Small intestine (tissue), 7 donors: ENCODE measurements around the gene GRPEL2. TPM values are rescaled to one million over a fixed set of nuclear protein-coding genes. Genes with fewer than 3 reads are reported as not detected.

ENCODE experiments used
- DNase-seq, 2 donors: peaks; one replicate each; pipeline versions ENCODE4 v3.0.0 to v3.0.0-alpha.2; 2013
- FAIRE-seq: peaks from 2 replicates; lab custom pipeline; 2012; peaks lifted over from hg19 to GRCh38; lab: Jason Lieb, UNC
- H3K27ac ChIP-seq, 3 donors: one replicate each; pipeline ENCODE4 v1.5.1; 2013; ENCODE audit warnings: low read length in 2 of 3, mild to moderate bottlenecking in 2 of 3, control low read depth in 1 of 3, inconsistent platforms in 1 of 3, low read depth in 1 of 3, moderate library complexity in 1 of 3
- H3K27me3 ChIP-seq, 3 donors: one replicate each; pipeline ENCODE4 v1.6.1; 2013; ENCODE audit warnings: low read length in 3 of 3, inconsistent platforms in 1 of 3; ENCODE audit not compliant: control insufficient read depth in 3 of 3, insufficient read depth in 3 of 3
- H3K36me3 ChIP-seq, 3 donors: one replicate each; pipeline ENCODE4 v1.6.1; 2013; ENCODE audit warnings: low read length in 3 of 3, inconsistent platforms in 1 of 3, low read depth in 1 of 3, mild to moderate bottlenecking in 1 of 3, moderate library complexity in 1 of 3; ENCODE audit not compliant: control insufficient read depth in 3 of 3, insufficient read depth in 2 of 3
- H3K4me1 ChIP-seq, 3 donors: one replicate each; pipeline ENCODE4 v1.6.1; 2013; ENCODE audit warnings: low read length in 2 of 3, inconsistent platforms in 1 of 3, low read depth in 1 of 3, mild to moderate bottlenecking in 1 of 3, moderate library complexity in 1 of 3; ENCODE audit not compliant: control insufficient read depth in 3 of 3, insufficient read depth in 2 of 3
- H3K4me3 ChIP-seq, 3 donors: one replicate each; pipeline ENCODE4 v1.5.1; 2013; ENCODE audit warnings: low read length in 3 of 3, control low read depth in 1 of 3, inconsistent platforms in 1 of 3, low read depth in 1 of 3, mild to moderate bottlenecking in 1 of 3, moderate library complexity in 1 of 3
- H3K9me3 ChIP-seq, 2 donors: one replicate each; pipeline ENCODE4 v1.6.1; 2013; ENCODE audit warnings: low read depth in 1 of 2, low read length in 1 of 2; ENCODE audit not compliant: control insufficient read depth in 2 of 2, insufficient read depth in 1 of 2
- WGBS, 3 donors: extraction: QIAGEN DNeasy Blood & Tissue Kit; methylation state at CpG; one replicate each; pipeline ENCODE4 v1.1.7; 2013; 5-methylcytosine and 5-hydroxymethylcytosine counted together
- polyA plus RNA-seq, 4 donors: library from polyadenylated mRNA; stranded (reverse) in 3 of 4; unstranded in 1 of 4; fragments of 200-250 nt in 3 of 4; fragments of 120-200 nt in 1 of 4; gene quantifications; one replicate each; pipeline versions ENCODE4 v1.2.1 to v1.2.3, GENCODE V29; 2013
- donor health status: healthy with polysubstance abuse.
- donor health status: control.
- donor health status: control.
- donor health status: Bipolar disorder and iron deficiency.
- donor health status: healthy.

The GRPEL2 gene
- polyA plus RNA-seq, 4 donors = 2.9 to 16.3 (median 8.7) TPM

DNA sequence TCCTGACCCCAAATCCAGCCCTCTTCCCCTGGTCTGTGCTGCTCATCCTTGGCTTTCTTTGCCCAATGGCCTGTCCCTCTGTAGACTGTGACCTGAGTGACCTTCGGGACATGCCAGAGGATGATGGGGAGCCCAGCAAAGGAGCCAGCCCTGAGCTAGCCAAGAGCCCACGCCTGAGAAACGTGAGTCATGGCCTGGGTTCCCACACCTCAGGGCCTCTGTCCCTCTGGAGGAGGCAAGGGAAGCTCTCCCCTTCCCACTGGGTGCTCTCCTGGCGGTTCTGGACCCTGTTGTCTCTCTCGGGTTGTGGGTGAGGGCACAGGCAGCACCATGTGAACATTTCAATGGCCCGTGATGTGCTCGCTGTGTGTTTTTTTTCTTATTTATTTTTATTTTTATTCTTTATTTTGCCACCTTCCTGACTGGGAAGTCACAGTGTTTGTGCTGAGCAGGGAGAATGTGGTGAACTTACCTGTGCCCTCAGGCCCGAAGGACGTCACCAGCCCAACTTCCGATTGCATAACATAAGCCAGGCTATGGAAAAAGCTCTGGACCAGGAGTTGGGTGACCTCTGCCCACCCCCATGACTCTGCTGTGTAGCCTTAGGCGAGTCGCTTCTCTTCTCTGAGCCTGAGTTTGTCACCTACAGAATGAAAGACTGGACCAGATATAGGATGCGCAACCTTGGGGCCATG lies 44.1 kb upstream of the GRPEL2 start:
- no peak for FAIRE-seq
- 86 to 90% (median 90%) methylated on average over 13 of the region's 13 CpGs for WGBS, 3 donors

DNA sequence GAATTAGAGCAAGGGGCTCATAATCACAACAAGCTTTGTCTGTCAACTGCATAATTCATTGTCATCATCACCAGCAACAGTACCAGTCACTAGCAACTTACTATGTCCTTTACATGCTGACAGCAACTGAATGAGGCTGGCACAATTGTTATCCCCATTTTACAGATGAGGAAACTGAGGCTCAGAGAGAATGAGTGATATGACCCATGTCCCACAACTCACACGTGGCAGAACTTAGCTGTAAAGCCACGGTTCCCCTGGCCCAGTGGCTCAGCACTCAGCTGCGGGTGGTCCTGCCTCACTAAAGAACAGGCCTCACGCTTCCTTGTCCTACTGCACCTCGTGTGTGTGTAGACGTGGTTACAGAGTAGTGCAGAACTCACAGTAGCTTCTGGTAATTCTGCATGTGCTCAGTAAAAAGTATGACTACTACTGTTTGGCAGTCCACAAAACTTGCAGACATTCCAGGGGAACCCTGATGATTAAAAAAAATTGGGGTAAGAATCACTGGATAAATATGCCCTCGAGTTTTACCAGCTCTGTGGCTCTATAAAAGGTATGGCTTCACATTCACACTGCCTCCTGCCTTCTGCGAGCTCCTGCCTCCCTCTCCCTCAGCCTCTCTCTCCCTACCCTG lies 43.4 kb upstream of the GRPEL2 start:
- no peak overlapping the region for H3K4me3 ChIP-seq
- peaks cover 0 to 30% (median 0%) of the 10 kb centered on the region in 3 donors for H3K4me1 ChIP-seq
- no peak for FAIRE-seq
- no peaks in the 10 kb centered on the region for H3K9me3 ChIP-seq
- peaks cover 0 to 9% (median 0%) of the 10 kb centered on the region in 3 donors for H3K36me3 ChIP-seq
- no peaks in the 10 kb centered on the region for H3K27me3 ChIP-seq
- no peak for DNase-seq
- 70 to 79% (median 78%) methylated on average over 8 of the region's 8 CpGs for WGBS, 3 donors
- H3K27ac ChIP-seq = no peak overlapping the region

More for the DNA sequence above, 44.1 kb upstream of the GRPEL2 start:
- H3K9me3 ChIP-seq = no peaks in the 10 kb centered on the region
- H3K36me3 ChIP-seq = peaks cover 0 to 7% (median 0%) of the 10 kb centered on the region in 3 donors
- H3K4me3 ChIP-seq = no peak overlapping the region
- H3K4me1 ChIP-seq = peaks cover 0 to 30% (median 0%) of the 10 kb centered on the region in 3 donors
- no peak overlapping the region for H3K27ac ChIP-seq
- H3K27me3 ChIP-seq = no peaks in the 10 kb centered on the region
- DNase-seq = no peak

DNA sequence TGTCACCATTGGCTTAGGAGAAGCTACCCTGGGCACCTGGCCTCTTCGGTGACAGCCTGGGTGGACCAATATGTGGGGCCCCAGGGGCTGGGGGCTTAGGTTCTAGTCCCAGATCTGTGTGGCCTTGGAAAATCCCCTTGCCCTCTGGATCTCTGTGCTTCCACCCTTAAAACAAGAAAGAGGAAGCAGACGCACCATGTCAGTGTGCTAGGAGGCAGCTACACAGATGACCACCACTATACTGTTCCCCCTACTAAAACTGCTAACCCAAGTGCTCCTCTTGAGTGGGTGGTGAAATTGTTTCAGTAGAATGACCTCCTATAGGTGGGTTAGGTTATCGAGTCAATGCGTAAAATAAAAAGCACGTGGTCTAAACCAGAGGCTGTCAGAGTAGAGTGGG lies 42.7 kb upstream of the GRPEL2 start:
- DNase-seq (no peak), FAIRE-seq (no peak)
- Histone ChIP-seq H3K27ac (no peak overlapping the region), H3K9me3 (no peaks in the 10 kb centered on the region), H3K4me3 (no peak overlapping the region), H3K27me3 (no peaks in the 10 kb centered on the region), H3K36me3 (peaks cover 0 to 9% (median 0%) of the 10 kb centered on the region in 3 donors), H3K4me1 (peaks cover 0 to 27% (median 0%) of the 10 kb centered on the region in 3 donors)
- WGBS, 3 donors = 87 to 91% (median 91%) methylated on average over 5 of the region's 5 CpGs

DNA sequence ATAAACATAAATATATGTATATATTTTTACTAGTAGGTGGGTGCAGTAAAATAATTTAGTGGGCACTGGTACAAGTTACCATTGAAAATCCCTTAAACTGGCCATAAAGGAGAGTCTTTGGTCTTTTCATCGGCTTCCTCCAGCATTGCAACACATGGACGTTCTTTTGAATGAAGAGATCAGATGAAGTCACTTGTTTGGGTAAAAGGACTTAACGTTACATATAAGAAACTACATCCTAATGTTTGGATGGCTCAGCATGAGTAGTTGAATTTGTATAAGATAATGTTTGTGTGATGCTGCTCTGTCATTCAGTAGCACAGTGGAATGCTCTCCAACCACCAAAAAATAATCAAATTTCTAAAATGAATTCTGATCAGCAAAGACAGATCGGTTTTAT lies 42.1 kb upstream of the GRPEL2 start:
- WGBS, 3 donors = 85% methylated on average over 4 of the region's 4 CpGs
- Histone ChIP-seq H3K9me3 (no peaks in the 10 kb centered on the region), H3K4me3 (no peak overlapping the region), H3K36me3 (peaks cover 0 to 9% (median 0%) of the 10 kb centered on the region in 3 donors), H3K27ac (no peak overlapping the region), H3K4me1 (peaks cover 0 to 22% (median 0%) of the 10 kb centered on the region in 3 donors), H3K27me3 (no peaks in the 10 kb centered on the region)
- DNase-seq (no peak), FAIRE-seq (no peak)

DNA sequence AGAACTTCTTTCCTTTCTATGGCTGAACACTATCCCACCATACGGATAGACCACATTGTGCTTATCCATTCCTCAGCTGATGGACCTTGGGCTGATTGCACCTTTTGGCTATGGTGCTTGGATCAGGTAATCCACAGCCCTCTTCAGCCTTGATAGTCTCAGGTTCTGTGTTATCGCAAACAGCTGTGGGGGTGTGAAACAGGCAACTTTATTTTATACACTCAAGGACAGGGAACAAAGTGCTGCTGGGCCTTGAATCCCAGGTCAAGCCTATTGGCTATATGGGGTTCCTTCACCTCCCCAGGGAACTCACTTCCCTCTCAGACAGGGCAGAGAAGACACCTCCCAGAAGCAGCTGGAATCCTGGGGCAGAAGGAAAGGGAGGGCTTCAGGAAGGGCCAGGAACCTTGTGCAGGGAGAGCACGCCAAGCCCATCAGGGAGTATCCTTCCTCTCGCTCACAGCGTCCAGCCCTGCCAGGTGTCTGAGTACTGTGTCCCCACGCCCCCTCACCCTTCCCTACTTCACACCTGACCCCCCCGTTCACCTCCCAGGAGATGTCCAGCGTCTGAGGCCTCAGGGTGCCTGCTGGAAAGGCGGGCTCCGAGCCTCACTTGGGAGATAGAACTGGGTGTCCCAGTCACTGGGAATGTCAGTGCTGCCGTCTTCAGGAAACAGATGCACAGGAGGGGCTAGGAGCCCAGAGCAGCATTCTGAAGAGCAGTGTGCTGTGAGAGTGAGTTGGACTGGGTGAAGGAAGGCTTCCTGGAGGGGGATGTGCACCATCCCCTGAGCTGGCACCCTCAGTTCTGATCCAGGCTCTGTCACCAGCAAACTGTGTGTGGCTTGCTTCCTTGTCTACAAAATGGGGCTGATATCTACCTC lies 40.9 kb upstream of the GRPEL2 start:
- Histone ChIP-seq H3K4me1 (peaks cover 0 to 10% (median 0%) of the 10 kb centered on the region in 3 donors), H3K9me3 (no peaks in the 10 kb centered on the region), H3K27me3 (no peaks in the 10 kb centered on the region), H3K36me3 (peaks cover 0 to 11% (median 0%) of the 10 kb centered on the region in 3 donors), H3K27ac (no peak overlapping the region), H3K4me3 (no peak overlapping the region)
- DNase-seq (no peak), FAIRE-seq (no peak)
- WGBS, 3 donors = 78 to 79% (median 78%) methylated on average over 11 of the region's 11 CpGs

DNA sequence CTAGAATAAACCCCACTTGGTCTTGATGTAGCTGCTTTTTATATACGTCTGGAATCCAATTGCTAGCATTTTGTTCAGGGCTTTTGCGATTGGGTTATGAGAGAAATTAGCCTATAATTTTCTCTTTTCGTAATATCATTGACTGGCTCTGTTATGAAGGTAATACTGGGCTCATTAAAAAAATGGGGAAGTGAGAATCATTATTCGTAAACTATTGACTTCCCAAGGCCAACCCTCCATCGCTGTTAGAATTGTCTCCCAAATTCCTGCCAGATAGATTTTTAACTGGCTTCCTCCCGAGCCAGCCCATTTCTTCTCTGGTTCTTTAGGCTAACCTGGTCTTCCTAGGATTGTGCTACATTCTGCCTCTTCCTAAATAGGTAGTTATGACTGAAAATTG lies 35.9 kb upstream of the GRPEL2 start:
- no peaks in the 10 kb centered on the region for H3K27me3 ChIP-seq

DNA sequence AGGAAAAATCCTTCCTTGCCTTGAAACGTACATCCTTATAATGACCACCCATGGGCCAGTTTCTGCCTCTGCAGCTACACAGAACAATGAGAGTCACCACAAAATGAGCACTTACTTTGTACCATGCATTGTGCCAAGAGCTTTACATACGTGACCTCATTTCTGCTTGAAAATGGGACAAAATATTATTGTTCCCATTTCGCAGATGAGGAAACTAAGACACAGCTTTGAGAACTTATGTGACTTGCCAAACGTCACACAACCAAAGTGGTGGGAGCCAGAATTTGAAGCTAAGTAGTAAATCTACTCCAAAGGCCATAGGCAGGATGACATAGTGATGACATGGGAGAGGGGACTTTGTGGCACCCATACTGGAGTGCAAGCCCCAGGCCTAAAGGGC lies 34.8 kb upstream of the GRPEL2 start:
- H3K4me1 ChIP-seq = no peaks in the 10 kb centered on the region
- no peaks in the 10 kb centered on the region for H3K9me3 ChIP-seq
- no peak for FAIRE-seq
- peaks cover 0 to 22% (median 0%) of the 10 kb centered on the region in 3 donors for H3K36me3 ChIP-seq
- DNase-seq = no peak
- 82 to 88% (median 85%) methylated on average over 4 of the region's 4 CpGs for WGBS, 3 donors
- H3K27ac ChIP-seq = no peak overlapping the region
- H3K4me3 ChIP-seq = no peak overlapping the region
- no peaks in the 10 kb centered on the region for H3K27me3 ChIP-seq

More for the DNA sequence above, 35.9 kb upstream of the GRPEL2 start:
- no peak overlapping the region for H3K4me3 ChIP-seq
- FAIRE-seq (no peak), DNase-seq (no peak)
- H3K36me3 ChIP-seq = peaks cover 0 to 20% (median 0%) of the 10 kb centered on the region in 3 donors
- no peaks in the 10 kb centered on the region for H3K4me1 ChIP-seq
- no peak overlapping the region for H3K27ac ChIP-seq
- WGBS, 3 donors = 81 to 84% (median 83%) methylated on average over 6 of the region's 6 CpGs
- H3K9me3 ChIP-seq = no peaks in the 10 kb centered on the region
